Stimulated activated CD4-positive, alpha-beta T cell treated with anti-CD3 and anti-CD28 coated beads, Interleukin-1b, Interleukin-23, amount 100 ng/mL, for 48 hours (primary cell): ENCODE results near the gene NBPF15.
"Not testable (repeated sequence)": the region's sequence is repeated elsewhere in the genome, so short reads cannot be mapped to it uniquely, and the experiment has no call there.

Source experiments
- DNase-seq: peaks from one replicate; pipeline ENCODE4 v3.0.0-alpha.2; 2020

NBPF15 gene, protein sequence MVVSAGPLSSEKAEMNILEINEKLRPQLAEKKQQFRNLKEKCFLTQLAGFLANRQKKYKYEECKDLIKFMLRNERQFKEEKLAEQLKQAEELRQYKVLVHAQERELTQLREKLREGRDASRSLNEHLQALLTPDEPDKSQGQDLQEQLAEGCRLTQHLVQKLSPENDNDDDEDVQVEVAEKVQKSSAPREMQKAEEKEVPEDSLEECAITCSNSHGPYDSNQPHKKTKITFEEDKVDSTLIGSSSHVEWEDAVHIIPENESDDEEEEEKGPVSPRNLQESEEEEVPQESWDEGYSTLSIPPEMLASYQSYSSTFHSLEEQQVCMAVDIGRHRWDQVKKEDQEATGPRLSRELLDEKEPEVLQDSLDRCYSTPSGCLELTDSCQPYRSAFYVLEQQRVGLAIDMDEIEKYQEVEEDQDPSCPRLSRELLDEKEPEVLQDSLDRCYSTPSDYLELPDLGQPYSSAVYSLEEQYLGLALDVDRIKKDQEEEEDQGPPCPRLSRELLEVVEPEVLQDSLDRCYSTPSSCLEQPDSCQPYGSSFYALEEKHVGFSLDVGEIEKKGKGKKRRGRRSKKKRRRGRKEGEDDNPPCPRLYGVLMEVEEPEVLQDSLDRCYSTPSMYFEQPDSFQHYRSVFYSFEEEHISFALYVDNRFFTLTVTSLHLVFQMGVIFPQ

GRCh38 chr1:144461136-144461759 is at the start of gene NBPF15:
NBPF15 (minus strand) TSS chr1:144461669; CDS start chr1:144440003, 21,666 bp downstream.
- peak; percentile 69 for DNase-seq

DNA sequence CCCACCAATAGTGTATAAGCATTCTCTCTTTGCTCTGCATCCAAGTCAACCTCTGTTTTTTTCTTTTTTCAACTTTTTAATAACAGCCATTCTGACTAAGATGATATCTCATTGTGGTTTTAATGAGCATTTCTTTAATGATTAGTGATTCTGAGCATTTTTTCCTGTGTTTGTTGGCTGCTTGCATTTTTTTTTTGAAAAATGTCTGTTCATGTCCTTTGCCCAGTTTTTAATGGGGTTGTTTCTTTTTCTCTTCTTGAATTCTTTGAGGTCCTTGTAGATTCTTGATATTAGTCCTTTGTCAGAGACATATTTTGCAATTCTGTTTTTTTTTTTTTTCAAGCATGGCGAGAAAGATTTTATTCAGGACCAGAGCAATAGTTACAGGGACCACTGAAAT is 35.0 kb upstream of the NBPF15 start:
- DNase-seq, result not testable (repeated sequence)

DNA sequence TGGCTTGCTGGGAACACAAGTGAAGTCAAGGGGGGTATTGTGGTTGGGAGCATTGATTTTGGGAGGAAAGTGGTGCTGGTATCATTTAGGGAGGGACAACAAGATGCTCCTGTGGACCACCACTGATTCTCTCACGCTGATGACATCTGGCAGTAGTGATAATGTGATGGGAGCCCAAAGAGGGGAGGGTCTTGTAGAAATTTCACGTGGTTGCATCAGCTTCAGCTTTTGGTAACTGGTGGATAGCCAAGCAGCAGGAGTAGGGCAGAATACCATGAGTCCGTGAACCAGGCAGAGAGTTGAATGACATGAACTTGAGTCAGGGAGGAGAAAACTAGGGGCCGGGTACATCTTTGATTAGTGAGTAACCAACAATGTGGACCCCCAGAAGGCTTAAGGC is 32.7 kb upstream of the NBPF15 start:
- DNase-seq, result not testable (repeated sequence)

DNA sequence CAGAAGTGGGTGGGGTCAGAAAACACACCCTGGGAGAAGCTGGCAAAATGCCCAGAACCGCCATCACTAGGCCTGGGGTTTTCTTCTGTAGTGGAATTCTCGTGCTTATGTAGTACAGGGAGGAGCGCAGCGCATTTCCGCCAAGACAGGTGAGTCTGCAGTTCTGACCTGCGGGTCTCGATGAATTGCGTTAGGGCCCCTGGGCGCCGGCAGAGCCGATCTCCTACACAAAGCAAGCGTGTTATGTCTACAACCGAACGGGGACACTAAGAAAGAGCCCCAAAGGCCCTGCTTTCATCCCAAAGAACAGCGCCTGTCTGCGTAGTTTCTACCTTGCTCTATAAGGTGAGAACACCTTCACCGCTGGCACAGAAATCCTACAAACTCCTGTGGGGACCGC is 28.9 kb upstream of the NBPF15 start:
- not testable (repeated sequence) for DNase-seq

DNA sequence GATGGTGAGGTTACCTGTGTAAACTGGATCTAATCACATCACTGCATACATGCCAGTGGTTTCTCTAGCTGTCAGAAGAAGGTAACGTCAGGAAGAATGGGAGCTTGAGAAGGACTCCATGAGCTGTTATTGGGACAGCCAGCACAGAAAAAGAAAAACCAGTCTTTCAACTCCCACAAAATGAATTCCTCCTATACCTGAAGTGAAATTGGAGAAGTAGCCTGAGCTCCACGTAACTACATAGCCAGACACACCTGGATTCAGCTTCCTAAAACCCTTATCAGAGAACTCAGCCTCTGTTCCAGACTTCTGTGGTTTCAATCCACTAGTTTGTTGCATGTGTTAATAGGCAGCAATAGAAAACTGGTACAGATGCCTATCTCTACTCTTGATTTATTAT is 25.5 kb upstream of the NBPF15 start:
- DNase-seq, result not testable (repeated sequence)

DNA sequence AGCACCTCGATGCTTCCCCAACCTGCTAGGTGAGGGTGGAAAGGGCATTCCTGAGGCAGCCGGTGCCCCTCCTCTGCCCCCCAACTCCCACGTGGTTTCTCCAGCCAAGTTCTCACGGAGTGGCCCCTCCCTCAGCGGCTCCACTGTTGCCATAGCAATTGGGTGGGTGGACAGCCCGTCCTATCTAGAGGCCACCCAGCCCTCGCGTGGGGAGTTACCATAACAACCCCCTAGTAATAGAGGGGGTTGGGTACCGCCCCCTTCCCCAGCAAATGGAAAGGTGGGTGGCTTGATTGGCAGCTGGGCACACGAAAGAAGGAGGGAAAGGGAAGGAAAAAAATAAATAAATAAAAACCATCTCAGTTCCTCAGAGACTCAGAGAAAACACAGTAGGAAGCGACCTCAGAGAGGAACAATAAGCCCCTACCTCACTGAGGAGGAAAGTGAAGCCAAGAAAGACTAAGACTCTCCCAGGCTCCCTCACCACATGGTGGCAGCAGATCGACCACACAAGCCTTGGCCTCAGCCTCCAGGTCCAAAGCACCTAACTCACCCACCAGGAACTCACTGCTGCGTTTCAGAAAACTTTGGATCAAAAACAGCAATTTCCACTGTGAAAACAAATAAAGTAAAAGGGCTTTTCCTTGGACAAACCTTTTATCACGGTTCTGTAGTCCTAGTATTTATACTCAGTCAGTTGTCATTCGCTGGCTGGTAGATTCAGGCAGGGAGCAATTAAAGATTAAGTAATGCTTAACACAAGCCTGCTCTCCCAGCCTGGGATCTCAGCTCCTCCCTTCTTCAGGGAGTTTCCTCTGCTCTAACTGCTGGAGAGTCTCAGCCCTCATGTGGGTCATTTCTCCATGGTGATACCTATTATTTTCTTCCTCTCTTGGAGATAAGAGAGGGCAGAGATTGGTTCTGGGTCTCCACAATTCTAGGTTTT is 23.9 kb upstream of the NBPF15 start:
- DNase-seq, result not testable (repeated sequence)

GRCh38 chr1:144473897-144474296 is 12.4 kb upstream of the NBPF15 start:
- DNase-seq, result not testable (repeated sequence)

GRCh38 chr1:144471434-144471833 is 10.0 kb upstream of the NBPF15 start:
- DNase-seq, result not testable (repeated sequence)

GRCh38 chr1:144461778-144462177 is 309 bp upstream of the NBPF15 start:
- not testable (repeated sequence) for DNase-seq

GRCh38 chr1:144460686-144461085 is 783 bp downstream of the NBPF15 start:
- peak; percentile 16 for DNase-seq

- not testable (repeated sequence) for DNase-seq
Observed at GRCh38 chr1:144442402-144442801, 19.1 kb downstream of the NBPF15 start.

DNA sequence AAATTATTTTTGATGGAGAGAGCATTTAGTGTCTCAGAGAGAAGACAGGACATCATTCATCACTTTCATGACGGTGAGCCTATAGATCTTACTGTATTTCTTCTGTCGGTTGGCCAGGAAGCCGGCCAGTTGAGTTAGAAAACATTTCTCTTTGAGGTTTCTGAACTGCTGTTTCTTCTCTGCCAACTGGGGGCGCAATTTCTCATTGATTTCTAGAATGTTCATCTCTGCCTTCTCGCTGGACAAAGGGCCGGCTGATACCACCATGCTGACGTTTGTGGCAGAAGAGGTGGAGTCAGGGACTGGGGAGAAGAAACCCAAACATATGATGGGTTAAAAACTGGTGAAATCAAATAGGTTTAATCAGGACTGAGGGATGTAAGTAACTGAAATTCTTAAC is 21.7 kb downstream of the NBPF15 start:
- DNase-seq, result not testable (repeated sequence)

GRCh38 chr1:144418891-144419694 is 42.4 kb downstream of the NBPF15 start:
- peak; percentile 75 for DNase-seq

DNA sequence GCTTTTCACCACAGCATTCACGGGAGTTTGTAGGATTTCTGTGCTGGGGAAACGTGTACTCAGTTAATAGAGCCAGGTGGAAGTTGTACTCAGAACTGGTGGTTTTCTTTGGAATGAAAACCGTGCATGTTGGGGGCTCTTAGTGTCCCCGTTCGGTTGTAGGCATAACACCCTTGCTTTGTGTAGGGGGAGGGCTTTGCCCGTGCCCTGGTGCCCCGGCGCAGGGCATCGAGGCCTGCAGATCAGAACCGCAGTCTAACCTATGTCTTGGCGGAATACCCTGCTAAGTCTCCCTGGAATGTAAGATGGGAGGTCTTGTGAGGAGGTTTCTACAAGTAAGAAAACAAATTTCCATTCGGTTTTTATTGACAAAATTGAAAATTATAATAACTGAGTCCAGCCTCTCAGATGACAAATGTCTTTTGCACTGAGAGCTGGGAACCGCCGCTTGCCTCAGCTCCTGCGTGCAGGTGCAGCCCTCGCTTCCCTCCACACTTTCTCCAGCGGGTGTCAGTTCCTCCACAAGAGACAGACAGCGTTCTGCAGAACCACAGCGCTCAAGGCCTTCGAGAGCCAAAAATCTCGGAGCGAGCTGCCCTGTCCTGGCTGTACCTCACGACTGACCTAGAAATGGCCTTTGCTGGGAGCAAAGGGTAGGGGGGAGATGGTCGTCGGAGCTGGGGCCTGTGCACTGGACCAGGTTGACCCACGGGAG is 47.9 kb downstream of the NBPF15 start:
- peak; percentile 3 for DNase-seq

- peak; percentile 94 for DNase-seq
Observed at GRCh38 chr1:144412491-144413403, 48.7 kb downstream of the NBPF15 start.

DNA sequence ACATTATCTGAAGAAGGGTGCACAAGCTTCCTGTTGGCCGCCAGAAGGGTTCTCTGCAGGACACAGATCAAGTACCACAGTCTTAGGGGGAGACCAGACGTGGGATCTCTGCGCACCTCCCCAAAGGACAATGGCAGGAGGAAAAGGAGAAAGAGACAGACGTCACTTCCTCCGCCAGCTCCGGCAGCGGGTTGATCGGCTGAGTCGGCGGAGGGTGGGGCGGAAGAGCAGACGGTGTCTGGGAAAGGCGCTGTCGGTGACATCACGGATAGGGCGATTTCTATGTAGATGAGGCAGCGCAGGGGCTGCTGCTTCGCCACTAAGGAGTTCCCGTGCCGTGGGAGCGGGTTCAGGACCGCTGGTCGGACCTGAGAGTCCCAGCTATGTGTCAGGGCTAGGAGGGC is 49.4 kb downstream of the NBPF15 start:
- peak; percentile 86 for DNase-seq

GRCh38 chr1:144402807-144403206 is 58.7 kb downstream of the NBPF15 start:
- DNase-seq, result not testable (repeated sequence)

- not testable (repeated sequence) for DNase-seq
Observed at GRCh38 chr1:144371651-144372050, 89.8 kb downstream of the NBPF15 start.
